IMR-90 (cell line): Measurements from ENCODE around the gene GPRASP2. TPM values are rescaled to one million over a fixed set of nuclear protein-coding genes. Genes with fewer than 3 reads are reported as not detected.

Experiments
- ATAC-seq: fragments of 200-7000 bp; cut with Tn5 transposase; 2 replicates; pipeline ENCODE4 v1.9.1; 2020; ENCODE audit warnings: low read depth, mild to moderate bottlenecking, moderate library complexity
- BruUV-seq: library from RNA; stranded (reverse); fragments of 400-500 nt; replicated peaks from 2 replicates; lab custom pipeline; 2021; lab: Mats Ljungman, UMichigan
- CTCF ChIA-PET: fragments of 300-600 bp; formaldehyde crosslinking; extraction: SDS; loops from one replicate; lab custom pipeline; 2021; ENCODE audit warnings: antibody characterized with exemption; lab: Yijun Ruan, JAX
- POLR2A ChIA-PET: fragments of 300-600 bp; sonication (Branson Sonifier 250); formaldehyde crosslinking; loops from one replicate; lab custom pipeline; 2022; ENCODE audit warnings: antibody characterized with exemption; ENCODE audit not compliant: unreplicated experiment; lab: Charles Lee
- DNase-seq: peaks from one replicate; pipeline ENCODE4 v3.0.0; 2013
- H2AFZ ChIP-seq: replicated peaks from 2 replicates; pipeline ENCODE3; 2013; ENCODE audit warnings: low read length, mild to moderate bottlenecking; ENCODE audit not compliant: poor library complexity
- H2AK5ac ChIP-seq: 2 replicates; pipeline ENCODE4 v1.6.1; 2013; ENCODE audit warnings: low read depth, low read length, inconsistent platforms
- H2AK9ac ChIP-seq: replicated peaks from 2 replicates; pipeline ENCODE3; 2013; ENCODE audit warnings: mild to moderate bottlenecking, low read depth, low read length, moderate library complexity; ENCODE audit not compliant: poor library complexity
- H2BK120ac ChIP-seq: 2 replicates; pipeline ENCODE4 v1.6.1; 2013; ENCODE audit warnings: low read depth, low read length, inconsistent platforms
- H2BK15ac ChIP-seq: 3 replicates; pipeline ENCODE4 v1.6.1; 2013; ENCODE audit warnings: low read depth, low read length, inconsistent platforms
- H2BK20ac ChIP-seq: 2 replicates; pipeline ENCODE4 v1.6.1; 2013; ENCODE audit warnings: low read depth, mild to moderate bottlenecking, inconsistent platforms, low read length, moderate library complexity
- H2BK5ac ChIP-seq: 2 replicates; pipeline ENCODE4 v1.6.1; 2013; ENCODE audit warnings: mild to moderate bottlenecking, low read depth, low read length, inconsistent platforms; ENCODE audit not compliant: poor library complexity, severe bottlenecking
- H3K14ac ChIP-seq: replicated peaks from 2 replicates; pipeline ENCODE4 v1.6.1; 2013; ENCODE audit warnings: low read depth, low read length, inconsistent platforms
- H3K18ac ChIP-seq: 2 replicates; pipeline ENCODE4 v1.6.1; 2013; ENCODE audit warnings: low read depth, low read length, control low read depth
- H3K23ac ChIP-seq: 2 replicates; pipeline ENCODE4 v1.6.1; 2013; ENCODE audit warnings: low read depth, low read length, inconsistent platforms
- H3K27ac ChIP-seq: 2 replicates; pipeline ENCODE4 v1.5.1; 2013; ENCODE audit warnings: mild to moderate bottlenecking, control low read depth, low read length; ENCODE audit not compliant: insufficient read depth
- H3K27me3 ChIP-seq: 2 replicates; pipeline ENCODE4 v1.6.1; 2013; ENCODE audit warnings: low read length; ENCODE audit not compliant: control insufficient read depth, insufficient read depth
- H3K36me3 ChIP-seq: 2 replicates; pipeline ENCODE4 v1.6.1; 2013; ENCODE audit warnings: low read length, mixed read lengths; ENCODE audit not compliant: control insufficient read depth, insufficient read depth
- H3K4ac ChIP-seq: 2 replicates; pipeline ENCODE4 v1.6.1; 2013; ENCODE audit warnings: low read depth, low read length, inconsistent platforms
- H3K4me1 ChIP-seq: 2 replicates; pipeline ENCODE4 v1.6.1; 2013; ENCODE audit warnings: low read length, mixed read lengths; ENCODE audit not compliant: control insufficient read depth, insufficient read depth
- H3K4me2 ChIP-seq: 2 replicates; pipeline ENCODE4 v1.6.1; 2013; ENCODE audit warnings: low read depth, mild to moderate bottlenecking, control low read depth, low read length, moderate library complexity
- H3K4me3 ChIP-seq: 2 replicates; pipeline ENCODE4 v1.5.1; 2013; ENCODE audit warnings: low read depth, mild to moderate bottlenecking, control low read depth, low read length, moderate library complexity; ENCODE audit not compliant: insufficient read depth
- H3K56ac ChIP-seq: 2 replicates; pipeline ENCODE4 v1.6.1; 2013; ENCODE audit warnings: low read length, inconsistent platforms; ENCODE audit not compliant: insufficient read depth; ENCODE audit errors: extremely low read depth
- H3K79me1 ChIP-seq, 2 experiments: 2 replicates each; pipeline ENCODE4 v1.6.1; 2013; ENCODE audit warnings: low read length in 2 of 2, inconsistent platforms in 1 of 2, low read depth in 1 of 2
- H3K9ac ChIP-seq: 2 replicates; pipeline ENCODE4 v1.6.1; 2013; ENCODE audit warnings: low read depth, low read length, control low read depth
- H3K9me1 ChIP-seq: 2 replicates; pipeline ENCODE4 v1.6.1; 2013; ENCODE audit warnings: low read length, inconsistent platforms; ENCODE audit not compliant: insufficient read depth
- H3K9me3 ChIP-seq: 2 replicates; pipeline ENCODE4 v1.6.1; 2013; ENCODE audit warnings: low read length; ENCODE audit not compliant: control insufficient read depth, insufficient read depth
- H4K20me1 ChIP-seq: 2 replicates; pipeline ENCODE4 v1.6.1; 2013; ENCODE audit warnings: low read length, inconsistent platforms; ENCODE audit not compliant: insufficient read depth
- H4K5ac ChIP-seq: 2 replicates; pipeline ENCODE4 v1.6.1; 2013; ENCODE audit warnings: mild to moderate bottlenecking, low read depth, low read length, control low read depth
- H4K8ac ChIP-seq, 2 experiments: 2 replicates each; pipeline ENCODE4 v1.6.1; 2013; ENCODE audit warnings: low read depth in 2 of 2, low read length in 2 of 2, control low read depth in 1 of 2, inconsistent platforms in 1 of 2
- H4K91ac ChIP-seq: 2 replicates; pipeline ENCODE4 v1.6.1; 2013; ENCODE audit warnings: low read depth, low read length, inconsistent platforms; ENCODE audit not compliant: insufficient read depth
- CEBPB ChIP-seq: IDR thresholded peaks from 2 replicates; pipeline ENCODE4 v1.6.1; 2012; ENCODE audit warnings: low read depth, low read length, improper control_type of control experiment
- ELK1 ChIP-seq: fragments of 150-350 bp; IDR thresholded peaks from 2 replicates; pipeline ENCODE4 v1.6.1; 2016; ENCODE audit warnings: low read depth, mild to moderate bottlenecking, low read length, moderate library complexity, borderline replicate concordance
- FOS ChIP-seq: fragments of 150-350 bp; IDR thresholded peaks from 2 replicates; pipeline ENCODE4 v1.6.1; 2016; ENCODE audit warnings: low read depth, low read length
- MAFK ChIP-seq: IDR thresholded peaks from 2 replicates; pipeline ENCODE4 v1.6.1; 2012; ENCODE audit warnings: low read depth, low read length, improper control_type of control experiment
- POLR2A ChIP-seq: IDR thresholded peaks from 2 replicates; pipeline ENCODE4 v1.6.1; 2012; ENCODE audit warnings: mild to moderate bottlenecking, low read depth, low read length
- RAD21 ChIP-seq: IDR thresholded peaks from 2 replicates; pipeline ENCODE4 v1.6.1; 2012; ENCODE audit warnings: low read length, improper control_type of control experiment
- USF2 ChIP-seq: fragments of 150-350 bp; IDR thresholded peaks from 2 replicates; pipeline ENCODE4 v1.6.1; 2017; ENCODE audit warnings: mild to moderate bottlenecking, antibody characterized with exemption, low read length, low read depth
- WGBS, 2 experiments: methylation state at CpG; one replicate each; pipeline versions ENCODE4 v1.1.5 to v1.1.7; 2013; ENCODE audit warnings: missing lambda C conversion rate in 2 of 2; ENCODE audit not compliant: insufficient read length in 1 of 2; ENCODE audit errors: extremely low coverage in 2 of 2; 5-methylcytosine and 5-hydroxymethylcytosine counted together
- dilution Hi-C: fragments of 300-500 bp; cut with HindIII; formaldehyde crosslinking; loops from one replicate; pipeline ENCODE4 v1.14.3; 2018; ENCODE audit warnings: low sequenced_read_pairs; ENCODE audit not compliant: unreplicated experiment
- in situ Hi-C: fragments of 300-500 bp; cut with MboI; formaldehyde crosslinking; loops from 3 replicates; pipeline ENCODE4 v1.14.3; 2019; ENCODE audit warnings: low sequenced_read_pairs, inconsistent platforms, mixed read lengths
- intact Hi-C: fragments of 100-400 bp; cut with micrococcal nuclease; formaldehyde crosslinking; loops from 2 replicates; pipeline ENCODE4 v1.10.0; 2022
- polyA plus RNA-seq, 3 experiments: library from polyadenylated mRNA; depleted of rRNA; stranded (reverse); fragments of >200 nt; gene quantifications; 2 replicates each; pipeline ENCODE4 v1.2.3, GENCODE V29; 2012; ENCODE audit warnings: low replicate concordance in 1 of 3
- total RNA-seq: library from RNA; depleted of rRNA; stranded (reverse); fragments of >200 nt; gene quantifications from 2 replicates; pipeline ENCODE4 v1.2.3, GENCODE V29; 2012

GPRASP2 gene
- total and polyA plus RNA-seq, 2 of the 4 experiments (the other 2 are of a cell fraction): 9.4 to 24.7 TPM

GRCh38 chrX:102694749-102695148 is 17.5 kb upstream of the GPRASP2 start:
- Histone ChIP-seq H3K4ac (no peak overlapping the region), H3K56ac (no peak overlapping the region), H3K4me2 (no peak overlapping the region), H3K9me3 (no peaks in the 10 kb centered on the region), H3K36me3 (no peaks in the 10 kb centered on the region), H4K91ac (no peak overlapping the region), H3K27ac (no peak overlapping the region), H3K23ac (no peak overlapping the region), H3K4me3 (no peak overlapping the region), H4K8ac (no peak overlapping the region), H2BK120ac (no peak overlapping the region), H3K14ac (no peak overlapping the region), H2BK15ac (no peak overlapping the region), H2AK9ac (no peak overlapping the region), H3K18ac (no peak overlapping the region), H3K79me1 (no peaks in the 10 kb centered on the region), H4K20me1 (no peaks in the 10 kb centered on the region), H2BK5ac (no peak overlapping the region), H2AFZ (no peak overlapping the region), H4K5ac (no peak overlapping the region), H3K9ac (no peak overlapping the region), H3K27me3 (no peaks in the 10 kb centered on the region), H2AK5ac (no peak overlapping the region), H3K9me1 (peaks cover 3% of the 10 kb centered on the region; the same call in 1 of the 2 replicates), H2BK20ac (no peak overlapping the region), H3K4me1 (no peaks in the 10 kb centered on the region)
- ATAC-seq (no peak), DNase-seq (no peak)
- WGBS, 2 experiments: no CpG with 5 or more reads among the region's 3 CpGs
- no TSS peak for BruUV-seq
- ChIA-PET CTCF (no interaction called here), POLR2A (no interaction called here)
- intact Hi-C loops: no loop called here
- TF ChIP-seq CEBPB (no peak), FOS (no peak), MAFK (no peak), USF2 (no peak), ELK1 (no peak), POLR2A (no peak), RAD21 (no peak)
- in situ Hi-C loops: no loop called here
- dilution Hi-C loops: no loop called here
